Fibroblast of lung (primary cell): Measurements from ENCODE around the gene SNRNP35. TPM values are rescaled to one million over a fixed set of nuclear protein-coding genes. Genes with fewer than 3 reads are reported as not detected.
"Not testable (repeated sequence)": the region's sequence is repeated elsewhere in the genome, so short reads cannot be mapped to it uniquely, and the experiment has no call there.

Source experiments
- DNase-seq, 2 donors: peaks; one replicate each; pipeline versions ENCODE4 v3.0.0 to v3.0.0-alpha.2; 2010; ENCODE audit warnings: low read depth in 2 of 2
- H2AFZ ChIP-seq: 2 replicates; pipeline ENCODE4 v1.5.1; 2012; ENCODE audit warnings: low read length, control low read depth, inconsistent platforms
- H3K27ac ChIP-seq: 2 replicates; pipeline ENCODE4 v1.5.1; 2011; ENCODE audit warnings: low read length, control low read depth; ENCODE audit not compliant: insufficient read depth
- H3K27me3 ChIP-seq: 2 replicates; pipeline ENCODE4 v1.5.1; 2011; ENCODE audit warnings: mild to moderate bottlenecking, low read length; ENCODE audit not compliant: control insufficient read depth, insufficient read depth
- H3K36me3 ChIP-seq: 2 replicates; pipeline ENCODE4 v1.5.1; 2011; ENCODE audit warnings: low read length; ENCODE audit not compliant: control insufficient read depth, insufficient read depth
- H3K4me1 ChIP-seq: 2 replicates; pipeline ENCODE4 v1.5.1; 2011; ENCODE audit warnings: low read length; ENCODE audit not compliant: control insufficient read depth, insufficient read depth; ENCODE audit errors: extremely low read depth
- H3K4me2 ChIP-seq: 2 replicates; pipeline ENCODE4 v1.5.1; 2011; ENCODE audit warnings: low read length, control low read depth; ENCODE audit not compliant: insufficient read depth; ENCODE audit errors: extremely low read depth
- H3K4me3 ChIP-seq, 4 experiments: fragments of 200-600 bp in 1 of 4; sonication (generic) in 1 of 4; replicated peaks in 1 of 4; 2 replicates each; pipeline ENCODE4 v1.5.1; 2011 to 2016; ENCODE audit warnings: low read length in 4 of 4, low read depth in 3 of 4, mild to moderate bottlenecking in 3 of 4, control low read depth in 2 of 4, inconsistent platforms in 1 of 4, mixed read lengths in 1 of 4; ENCODE audit not compliant: insufficient read depth in 1 of 4; ENCODE audit errors: control extremely low read depth in 1 of 4
- H3K79me2 ChIP-seq: 2 replicates; pipeline ENCODE4 v1.5.1; 2012; ENCODE audit warnings: mild to moderate bottlenecking, low read length, inconsistent platforms; ENCODE audit not compliant: control insufficient read depth, insufficient read depth
- H3K9ac ChIP-seq: 2 replicates; pipeline ENCODE4 v1.5.1; 2011; ENCODE audit warnings: mild to moderate bottlenecking, low read length, control low read depth; ENCODE audit not compliant: insufficient read depth
- H3K9me3 ChIP-seq: 2 replicates; pipeline ENCODE4 v1.5.1; 2012; ENCODE audit warnings: low read depth, low read length; ENCODE audit not compliant: control insufficient read depth, insufficient read depth
- H4K20me1 ChIP-seq: 2 replicates; pipeline ENCODE4 v1.5.1; 2011; ENCODE audit warnings: low read length; ENCODE audit not compliant: control insufficient read depth, insufficient read depth; ENCODE audit errors: extremely low read depth
- CTCF ChIP-seq, 2 donors: IDR thresholded peaks in 1 of 2; conservative IDR thresholded peaks in 1 of 2; 1 replicate in 1 of 2; 2 replicates in 1 of 2; pipeline ENCODE4 v1.5.1; 2011 to 2012; ENCODE audit warnings: low read length in 2 of 2, control low read depth in 1 of 2, inconsistent platforms in 1 of 2, low read depth in 1 of 2, mild to moderate bottlenecking in 1 of 2
- EZH2 ChIP-seq: IDR thresholded peaks from 2 replicates; pipeline ENCODE4 v1.5.1; 2012; ENCODE audit warnings: low read length, control low read depth, mild to moderate bottlenecking; ENCODE audit errors: missing control alignments
- polyA plus RNA-seq, 2 donors: library from polyadenylated mRNA; depleted of rRNA in 1 of 2; stranded (reverse) in 1 of 2; unstranded in 1 of 2; fragments of >200 nt; gene quantifications; 2 replicates each; pipeline ENCODE4 v1.2.1, GENCODE V29; 2011 to 2012; ENCODE audit warnings: missing spikeins in 1 of 2
- total RNA-seq: library from RNA; depleted of rRNA; stranded (reverse); fragments of >200 nt; gene quantifications from 2 replicates; pipeline ENCODE4 v1.2.1, GENCODE V29; 2014

SNRNP35 gene
- total and polyA plus RNA-seq, 2 donors (not counting 1 experiment from before 2014, with no cell fraction given), result 16.1 to 20.8 TPM

DNA sequence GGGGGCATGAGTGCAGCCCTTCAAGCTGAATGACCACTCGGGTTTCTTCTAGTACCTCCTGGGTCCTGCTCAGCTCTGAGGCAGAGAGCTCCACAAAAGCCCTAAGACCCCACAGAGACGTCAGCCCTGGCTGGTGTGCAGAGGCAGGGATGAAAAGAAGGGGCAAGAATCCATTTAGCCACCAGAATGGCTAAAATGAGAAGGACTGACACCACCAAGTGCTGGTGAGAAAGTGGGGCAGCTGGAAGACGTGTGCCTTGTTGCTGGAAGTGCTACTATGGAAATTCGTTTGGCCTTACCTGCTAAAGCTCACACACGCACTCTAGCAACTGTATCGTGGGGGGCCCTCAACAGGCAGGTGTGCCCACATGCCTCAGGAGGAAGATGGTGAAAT, 48.9 kb downstream of the SNRNP35 start:
- no peaks in the 10 kb centered on the region for H3K4me1 ChIP-seq
- no peak for DNase-seq
- H3K27me3 ChIP-seq, result no peaks in the 10 kb centered on the region
- TF ChIP-seq EZH2 (no peak), CTCF (conservative IDR thresholded peaks at IDR 0.05 in 1 of 2, IDR thresholded peaks at IDR 0.05 in 1 of 2; ENCODE audit: low read depth in 1 of 2, low read length in 2 of 2) (no peak)
- no peak overlapping the region for H3K9ac ChIP-seq
- no peak overlapping the region for H2AFZ ChIP-seq
- peaks cover 10% of the 10 kb centered on the region for H3K36me3 ChIP-seq
- no peak overlapping the region for H3K4me2 ChIP-seq
- no peaks in the 10 kb centered on the region for H4K20me1 ChIP-seq
- H3K4me3 ChIP-seq, result no peak overlapping the region
- no peaks in the 10 kb centered on the region for H3K9me3 ChIP-seq
- H3K79me2 ChIP-seq, result no peaks in the 10 kb centered on the region
- no peak overlapping the region for H3K27ac ChIP-seq

DNA sequence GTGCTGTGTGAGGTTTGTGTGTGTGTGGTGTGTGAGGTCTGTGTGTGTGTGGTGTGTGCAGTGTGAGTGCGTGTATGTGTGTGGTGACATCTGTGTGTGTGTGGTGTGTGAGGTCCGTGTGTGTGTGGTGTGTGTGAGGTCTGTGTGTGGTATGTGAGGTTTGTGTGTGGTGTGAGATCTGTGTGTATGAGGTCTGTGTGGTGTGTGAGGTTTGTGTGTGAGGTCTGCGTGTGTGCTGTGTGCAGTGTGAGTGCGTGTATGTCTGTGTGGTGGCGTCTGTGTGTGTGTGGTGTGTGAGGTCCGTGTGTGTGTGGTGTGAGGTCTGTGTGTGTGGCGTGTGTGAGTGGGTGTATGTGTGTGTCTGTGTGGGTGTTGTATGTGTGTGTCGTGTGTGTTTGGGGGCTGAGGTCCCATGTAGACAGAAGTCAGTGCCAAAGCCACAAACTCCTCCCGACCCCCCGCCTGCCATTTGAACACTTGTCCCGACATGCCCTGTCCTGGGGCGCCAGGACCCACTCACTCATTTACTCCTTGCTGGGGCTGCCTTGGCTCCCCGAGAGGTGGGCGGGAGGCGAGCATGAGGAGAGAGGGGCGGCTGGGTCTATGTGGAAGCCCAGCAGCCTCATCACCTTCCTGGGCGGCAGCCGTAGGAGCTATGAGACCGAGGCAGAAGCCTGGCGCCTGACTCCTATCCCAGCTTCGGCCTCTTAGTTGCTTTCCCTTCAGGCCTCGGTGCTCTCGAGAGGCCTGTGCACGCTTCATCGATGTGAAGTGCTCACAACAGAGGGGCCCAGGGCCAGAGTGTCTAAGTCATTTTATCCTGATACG, 55.1 kb downstream of the SNRNP35 start:
- H3K36me3 ChIP-seq, result peaks cover 22% of the 10 kb centered on the region
- no peaks in the 10 kb centered on the region for H3K79me2 ChIP-seq
- TF ChIP-seq CTCF (conservative IDR thresholded peaks at IDR 0.05 in 1 of 2, IDR thresholded peaks at IDR 0.05 in 1 of 2; ENCODE audit: low read depth in 1 of 2, low read length in 2 of 2) (no peak), EZH2 (no peak)
- H3K4me2 ChIP-seq, result no peak overlapping the region
- no peaks in the 10 kb centered on the region for H3K4me1 ChIP-seq
- H2AFZ ChIP-seq, result no peak overlapping the region
- no peak overlapping the region for H3K9ac ChIP-seq
- H3K4me3 ChIP-seq, result no peak overlapping the region
- no peaks in the 10 kb centered on the region for H4K20me1 ChIP-seq
- no peaks in the 10 kb centered on the region for H3K27me3 ChIP-seq
- no peaks in the 10 kb centered on the region for H3K9me3 ChIP-seq
- no peak overlapping the region for H3K27ac ChIP-seq
- no peak for DNase-seq

DNA sequence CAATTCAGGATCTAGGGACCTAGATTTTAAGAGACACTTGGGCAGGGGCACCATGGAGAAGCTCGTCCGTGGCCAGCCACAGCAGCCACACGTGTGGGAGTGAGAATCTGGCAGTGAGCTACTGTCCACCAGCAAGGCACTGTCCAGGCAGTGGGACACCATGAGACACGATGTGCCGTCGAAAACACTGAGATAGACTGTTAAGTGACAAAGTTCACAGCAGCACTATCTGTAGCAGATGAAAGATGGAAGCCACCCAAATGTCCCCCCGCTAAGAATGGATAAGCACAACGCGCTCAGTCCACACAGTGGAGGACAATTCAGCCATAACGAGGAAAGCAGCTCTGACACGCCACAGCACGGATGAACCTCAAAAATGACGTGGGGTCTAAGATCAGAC, 55.9 kb downstream of the SNRNP35 start:
- no peak overlapping the region for H2AFZ ChIP-seq
- H3K4me3 ChIP-seq, result no peak overlapping the region
- H3K9me3 ChIP-seq, result no peaks in the 10 kb centered on the region
- H3K9ac ChIP-seq, result no peak overlapping the region
- H3K4me2 ChIP-seq, result no peak overlapping the region
- no peaks in the 10 kb centered on the region for H4K20me1 ChIP-seq
- TF ChIP-seq CTCF (conservative IDR thresholded peaks at IDR 0.05 in 1 of 2, IDR thresholded peaks at IDR 0.05 in 1 of 2; ENCODE audit: low read depth in 1 of 2, low read length in 2 of 2), result no peak
- TF ChIP-seq EZH2, result no peak
- DNase-seq, result no peak
- H3K4me1 ChIP-seq, result no peaks in the 10 kb centered on the region
- H3K36me3 ChIP-seq, result peaks cover 22% of the 10 kb centered on the region
- no peaks in the 10 kb centered on the region for H3K27me3 ChIP-seq
- no peak overlapping the region for H3K27ac ChIP-seq
- no peaks in the 10 kb centered on the region for H3K79me2 ChIP-seq

- not testable (repeated sequence) for H4K20me1 ChIP-seq, H3K4me1 ChIP-seq, H2AFZ ChIP-seq, H3K9ac ChIP-seq, H3K4me2 ChIP-seq, H3K79me2 ChIP-seq, H3K27me3 ChIP-seq, H3K27ac ChIP-seq, H3K9me3 ChIP-seq, H3K4me3 ChIP-seq, DNase-seq
- peaks cover 22% of the 10 kb centered on the region for H3K36me3 ChIP-seq
These were observed 56.8 kb downstream of the SNRNP35 start for GRCh38 chr12:123514582-123515221.
